A673 (cell line): ENCODE results near the gene MOCS1. TPM values are rescaled to one million over a fixed set of nuclear protein-coding genes. Genes with fewer than 3 reads are reported as not detected.

ENCODE experiments used
- BruUV-seq: library from RNA; stranded (reverse); fragments of 400-500 nt; replicated peaks from 2 replicates; lab custom pipeline; 2021; lab: Mats Ljungman, UMichigan
- CTCF ChIA-PET: fragments of 300-600 bp; sonication (Branson Sonifier 250); formaldehyde crosslinking; loops from one replicate; lab custom pipeline; 2022; ENCODE audit warnings: antibody characterized with exemption; lab: Charles Lee
- POLR2A ChIA-PET: fragments of 300-600 bp; sonication (Branson Sonifier 250); formaldehyde crosslinking; loops from one replicate; lab custom pipeline; 2022; ENCODE audit warnings: antibody characterized with exemption; ENCODE audit not compliant: low non-redundant PET; lab: Charles Lee
- DNase-seq: peaks from one replicate; pipeline ENCODE4 v3.0.0-alpha.2; 2015; ENCODE audit warnings: low spot score
- H3K27ac ChIP-seq: fragments of 200-600 bp; sonication (generic); 2 replicates; pipeline ENCODE4 v1.5.1; 2016; ENCODE audit warnings: mixed run types, low read depth, mild to moderate bottlenecking, mixed read lengths, antibody characterized with exemption, low read length; ENCODE audit not compliant: poor library complexity, severe bottlenecking
- H3K27me3 ChIP-seq: fragments of 200-600 bp; sonication (generic); replicated peaks from 2 replicates; pipeline ENCODE4 v1.6.1; 2017; ENCODE audit warnings: mixed run types, low read depth, mild to moderate bottlenecking, mixed read lengths, antibody characterized with exemption, low read length; ENCODE audit not compliant: insufficient read depth, poor library complexity
- H3K36me3 ChIP-seq: fragments of 200-600 bp; sonication (generic); 2 replicates; pipeline ENCODE4 v1.6.1; 2016; ENCODE audit warnings: mixed run types, mild to moderate bottlenecking, mixed read lengths, antibody characterized with exemption, low read length; ENCODE audit not compliant: insufficient read depth, poor library complexity, severe bottlenecking
- H3K4me1 ChIP-seq: fragments of 200-600 bp; sonication (generic); 2 replicates; pipeline ENCODE4 v1.6.1; 2017; ENCODE audit warnings: mixed run types, mild to moderate bottlenecking, mixed read lengths, antibody characterized with exemption, low read length; ENCODE audit not compliant: insufficient read depth, poor library complexity, severe bottlenecking
- H3K4me3 ChIP-seq: fragments of 200-600 bp; sonication (generic); 2 replicates; pipeline ENCODE4 v1.5.1; 2016; ENCODE audit warnings: low read depth, mixed run types, mild to moderate bottlenecking, mixed read lengths, low read length; ENCODE audit not compliant: poor library complexity, severe bottlenecking
- H3K9me3 ChIP-seq: fragments of 200-600 bp; sonication (generic); 2 replicates; pipeline ENCODE4 v1.6.1; 2016; ENCODE audit warnings: mixed run types, low read depth, mild to moderate bottlenecking, mixed read lengths, antibody characterized with exemption, low read length; ENCODE audit not compliant: poor library complexity, severe bottlenecking
- CTCF ChIP-seq: fragments of 300-800, 200-600 bp; sonication (generic); conservative IDR thresholded peaks from 2 replicates; pipeline ENCODE4 v1.5.1; 2017; ENCODE audit warnings: low read depth, mild to moderate bottlenecking, antibody characterized with exemption, low read length, moderate library complexity, mixed read lengths
- EZH2 ChIP-seq: fragments of 200-600 bp; sonication (generic); IDR thresholded peaks from 2 replicates; pipeline ENCODE4 v1.6.1; 2017; ENCODE audit warnings: borderline replicate concordance, low read depth, mild to moderate bottlenecking, mixed read lengths, antibody characterized with exemption, low read length; ENCODE audit not compliant: poor library complexity, severe bottlenecking
- intact Hi-C: fragments of 100-400 bp; cut with micrococcal nuclease; formaldehyde crosslinking; loops from one replicate; pipeline ENCODE4 v1.10.0; 2022; ENCODE audit not compliant: unreplicated experiment
- total RNA-seq: library from RNA; stranded (reverse); gene quantifications from 2 replicates; pipeline ENCODE4 v1.2.3, GENCODE V29; 2021

MOCS1 gene
- total RNA-seq, 1 experiment from 2014 or later: 2.5 TPM

GRCh38 chr6:39896701-39897100, 37.6 kb downstream of the MOCS1 start:
- CTCF ChIA-PET: no interaction called here
- no peak overlapping the region for H3K27ac ChIP-seq
- intact Hi-C loops: no loop called here
- POLR2A ChIA-PET: no interaction called here
- H3K9me3 ChIP-seq: no peaks in the 10 kb centered on the region
- no peaks in the 10 kb centered on the region for H3K36me3 ChIP-seq
- TF ChIP-seq EZH2 (no peak), CTCF (no peak)
- no peak overlapping the region for H3K4me3 ChIP-seq
- no peaks in the 10 kb centered on the region for H3K27me3 ChIP-seq
- H3K4me1 ChIP-seq: no peaks in the 10 kb centered on the region
- BruUV-seq: no TSS peak
- DNase-seq: no peak

GRCh38 chr6:39893286-39893685, 41.0 kb downstream of the MOCS1 start:
- CTCF ChIA-PET: interaction anchor here (0.7 to 1.0 kb wide), 2 partner anchors 531 to 532 kb away, joined by 4 to 5 read pairs; no protein-coding TSS in a partner anchor
- POLR2A ChIA-PET: no interaction called here
- intact Hi-C loops: no loop called here
- no peaks in the 10 kb centered on the region for H3K9me3 ChIP-seq
- no peak for DNase-seq
- no TSS peak for BruUV-seq
- no peaks in the 10 kb centered on the region for H3K4me1 ChIP-seq
- H3K4me3 ChIP-seq: no peak overlapping the region
- no peaks in the 10 kb centered on the region for H3K27me3 ChIP-seq
- no peaks in the 10 kb centered on the region for H3K36me3 ChIP-seq
- no peak for TF ChIP-seq EZH2
- H3K27ac ChIP-seq: no peak overlapping the region

GRCh38 chr6:39892490-39893129, 41.7 kb downstream of the MOCS1 start:
- H3K4me1 ChIP-seq: no peaks in the 10 kb centered on the region
- no peaks in the 10 kb centered on the region for H3K36me3 ChIP-seq
- TF ChIP-seq CTCF (peak; percentile 61), EZH2 (no peak)
- ChIA-PET CTCF (interaction anchor here (0.7 kb wide), 1 partner anchor 530 kb away, joined by 5 read pairs; no protein-coding TSS in a partner anchor), POLR2A (no interaction called here)
- intact Hi-C loops: loop anchor here (1.0 kb wide), 2 partner anchors 515 to 530 kb away; no protein-coding TSS in a partner anchor
- no TSS peak for BruUV-seq
- H3K27ac ChIP-seq: no peak overlapping the region
- no peaks in the 10 kb centered on the region for H3K9me3 ChIP-seq
- no peaks in the 10 kb centered on the region for H3K27me3 ChIP-seq
- no peak overlapping the region for H3K4me3 ChIP-seq
- DNase-seq: peak; percentile 48
